Bronchial epithelial cell (primary cell): ENCODE data around the gene TCEAL5. TPM values are rescaled to one million over a fixed set of nuclear protein-coding genes. Genes with fewer than 3 reads are reported as not detected.

Experiments used
- DNase-seq: peaks from one replicate; pipeline ENCODE4 v3.0.0-alpha.2; 2010; ENCODE audit warnings: low read depth
- FAIRE-seq: peaks from 2 replicates; lab custom pipeline; 2011; peaks lifted over from hg19 to GRCh38; lab: Jason Lieb, UNC
- H3K27me3 ChIP-seq: 2 replicates; pipeline ENCODE4 v1.5.1; 2011; ENCODE audit warnings: low read length; ENCODE audit not compliant: control insufficient read depth, insufficient read depth
- H3K36me3 ChIP-seq: 2 replicates; pipeline ENCODE4 v1.5.1; 2011; ENCODE audit warnings: low read length; ENCODE audit not compliant: control insufficient read depth, insufficient read depth
- H3K4me3 ChIP-seq: 2 replicates; pipeline ENCODE4 v1.5.1; 2011; ENCODE audit warnings: mild to moderate bottlenecking, low read depth, low read length, control low read depth
- total RNA-seq: library from RNA; depleted of rRNA; stranded (reverse); fragments of >200 nt; gene quantifications from 2 replicates; pipeline ENCODE4 v1.2.1, GENCODE V29; 2014
- TF ChIP-seq, protein P1 (sequence below): IDR thresholded peaks from 2 replicates; pipeline ENCODE4 v1.5.1; 2011; ENCODE audit warnings: mild to moderate bottlenecking, moderate library complexity, low read length, control low read depth, inconsistent platforms; ENCODE audit not compliant: insufficient read depth, severe bottlenecking

Gene TCEAL5
- total RNA-seq, 1 donor from 2014 or later = not detected

DNA sequence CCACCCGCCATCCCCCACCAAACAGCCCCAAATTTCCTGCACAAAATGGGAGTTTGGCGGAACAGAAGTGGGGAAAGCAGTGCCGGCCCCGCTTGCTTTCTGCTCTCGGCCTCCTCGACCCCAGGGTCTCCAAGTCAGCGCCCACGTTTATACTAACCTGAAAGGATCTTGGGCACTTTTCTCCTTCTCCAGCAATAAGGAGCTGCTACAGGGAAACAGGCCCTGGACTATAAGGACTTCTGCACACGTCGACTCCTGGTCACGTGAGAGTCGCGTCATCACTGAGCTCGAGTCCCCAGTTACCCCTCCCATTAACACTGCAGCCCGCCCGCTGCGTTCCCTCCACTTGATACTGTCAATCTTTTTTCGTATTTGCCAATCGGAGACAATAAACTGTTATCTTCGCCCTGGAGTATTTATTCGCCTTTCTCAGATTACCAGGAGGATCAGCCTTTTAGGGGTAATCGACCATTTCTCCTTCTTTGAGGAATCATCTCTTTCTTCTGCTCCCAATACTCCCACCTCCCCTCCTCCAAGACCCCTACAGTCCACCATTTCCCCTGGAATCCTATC lies 21.5 kb downstream of the TCEAL5 start, which contains the start of gene TCEAL8:
Gene TCEAL8, minus strand, starts transcription at position 235 of the 573 bp plus-strand sequence. CDS start 1,176 bp downstream, outside the sequence.
- Histone ChIP-seq H3K27me3 (no peaks in the 10 kb centered on the region), H3K36me3 (no peaks in the 10 kb centered on the region), H3K4me3 (peak within 1 kb of the TSS; percentile 59)
- TF ChIP-seq, protein P1, sequence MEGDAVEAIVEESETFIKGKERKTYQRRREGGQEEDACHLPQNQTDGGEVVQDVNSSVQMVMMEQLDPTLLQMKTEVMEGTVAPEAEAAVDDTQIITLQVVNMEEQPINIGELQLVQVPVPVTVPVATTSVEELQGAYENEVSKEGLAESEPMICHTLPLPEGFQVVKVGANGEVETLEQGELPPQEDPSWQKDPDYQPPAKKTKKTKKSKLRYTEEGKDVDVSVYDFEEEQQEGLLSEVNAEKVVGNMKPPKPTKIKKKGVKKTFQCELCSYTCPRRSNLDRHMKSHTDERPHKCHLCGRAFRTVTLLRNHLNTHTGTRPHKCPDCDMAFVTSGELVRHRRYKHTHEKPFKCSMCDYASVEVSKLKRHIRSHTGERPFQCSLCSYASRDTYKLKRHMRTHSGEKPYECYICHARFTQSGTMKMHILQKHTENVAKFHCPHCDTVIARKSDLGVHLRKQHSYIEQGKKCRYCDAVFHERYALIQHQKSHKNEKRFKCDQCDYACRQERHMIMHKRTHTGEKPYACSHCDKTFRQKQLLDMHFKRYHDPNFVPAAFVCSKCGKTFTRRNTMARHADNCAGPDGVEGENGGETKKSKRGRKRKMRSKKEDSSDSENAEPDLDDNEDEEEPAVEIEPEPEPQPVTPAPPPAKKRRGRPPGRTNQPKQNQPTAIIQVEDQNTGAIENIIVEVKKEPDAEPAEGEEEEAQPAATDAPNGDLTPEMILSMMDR = no peak
- FAIRE-seq (no peak), DNase-seq (peak; percentile 71)

- H3K4me3 ChIP-seq = peak overlapping the region; percentile 59
- H3K27me3 ChIP-seq = no peaks in the 10 kb centered on the region
- FAIRE-seq (no peak), DNase-seq (peak; percentile 28)
- TF ChIP-seq, protein P1 = no peak
- no peaks in the 10 kb centered on the region for H3K36me3 ChIP-seq
Measured at GRCh38 chrX:103254171-103254824, 22.3 kb downstream of the TCEAL5 start.

DNA sequence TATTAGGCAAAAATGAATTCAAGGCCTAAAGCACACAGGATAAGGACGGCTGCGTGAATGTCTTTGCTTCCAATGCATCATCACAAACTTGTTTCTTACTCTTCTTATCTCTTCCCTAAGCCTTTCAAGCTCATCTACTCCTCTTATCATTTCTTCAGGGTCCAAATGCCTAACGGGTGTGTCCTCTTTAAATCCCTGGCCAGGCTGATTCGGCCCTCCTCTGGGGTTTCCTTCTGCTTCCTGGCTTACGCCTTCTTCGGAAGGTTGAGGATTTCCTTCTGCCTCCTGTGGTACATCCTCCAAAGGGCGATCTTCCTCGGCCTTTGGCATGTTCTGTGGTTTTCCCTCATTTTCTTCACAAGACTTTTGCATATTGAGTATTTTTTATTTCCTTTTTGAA lies 22.9 kb downstream of the TCEAL5 start:
- Histone ChIP-seq H3K27me3 (no peaks in the 10 kb centered on the region), H3K36me3 (no peaks in the 10 kb centered on the region), H3K4me3 (peak overlapping the region; percentile 59)
- FAIRE-seq = no peak
- DNase-seq = no peak
- TF ChIP-seq, protein P1 = no peak

DNA sequence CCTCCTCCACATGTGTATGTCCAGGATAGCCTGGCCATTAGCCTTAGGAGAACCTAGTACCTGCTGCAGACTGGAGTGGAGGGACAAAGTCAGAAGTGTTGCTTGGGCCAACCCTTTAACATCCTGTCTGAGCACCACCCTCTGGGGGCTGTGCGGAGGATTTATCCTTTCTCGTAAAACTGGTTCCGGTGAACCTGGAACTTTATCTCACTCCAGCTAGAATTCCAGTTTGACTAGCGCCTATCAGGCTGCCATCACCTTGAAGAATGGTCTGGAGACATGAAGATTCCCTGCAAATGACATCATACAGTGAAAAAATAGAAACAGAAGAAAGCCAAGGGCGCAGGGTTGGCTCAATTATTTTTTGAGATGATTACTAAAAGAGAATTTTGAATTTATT lies 25.6 kb downstream of the TCEAL5 start:
- FAIRE-seq = peak; percentile 7
- H3K36me3 ChIP-seq = no peaks in the 10 kb centered on the region

DNA sequence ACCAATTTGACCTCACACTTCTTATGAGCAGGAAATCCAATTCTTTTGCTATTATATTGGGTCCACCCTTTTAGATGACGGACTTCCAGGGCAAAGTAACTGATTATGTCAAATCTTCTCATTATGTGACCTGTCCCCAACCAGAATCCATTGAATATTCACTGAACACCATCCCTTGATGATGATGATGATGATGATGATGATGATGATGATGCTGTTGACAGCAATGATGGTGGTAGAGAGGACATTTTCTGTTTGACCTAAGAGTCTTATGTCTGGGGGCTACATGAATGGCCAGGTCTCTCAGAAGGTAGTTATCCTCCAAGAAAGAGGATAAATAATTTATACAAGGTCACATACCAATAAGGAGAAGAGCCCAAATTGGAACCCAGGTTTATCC lies 26.7 kb downstream of the TCEAL5 start:
- DNase-seq (no peak), FAIRE-seq (no peak)

More for the DNA sequence above, 25.6 kb downstream of the TCEAL5 start:
- H3K4me3 ChIP-seq = no peak overlapping the region
- TF ChIP-seq, protein P1 = no peak
- no peaks in the 10 kb centered on the region for H3K27me3 ChIP-seq
- peak; percentile 53 for DNase-seq

More for the DNA sequence above, 26.7 kb downstream of the TCEAL5 start:
- Histone ChIP-seq H3K4me3 (no peak overlapping the region), H3K27me3 (no peaks in the 10 kb centered on the region), H3K36me3 (no peaks in the 10 kb centered on the region)
- TF ChIP-seq, protein P1 = no peak
